CD4-positive, alpha-beta T cell treated with Interleukin-12 subunit alpha and Interleukin-12 subunit beta, for 1 hour (primary cell): ENCODE measurements around the gene RHNO1.
A peak's percentile ranks its signal among the peaks of the same experiment; 100 is the strongest.

Experiments used
- DNase-seq: peaks from one replicate; pipeline ENCODE4 v3.0.0-alpha.2; 2020

Gene RHNO1

DNA sequence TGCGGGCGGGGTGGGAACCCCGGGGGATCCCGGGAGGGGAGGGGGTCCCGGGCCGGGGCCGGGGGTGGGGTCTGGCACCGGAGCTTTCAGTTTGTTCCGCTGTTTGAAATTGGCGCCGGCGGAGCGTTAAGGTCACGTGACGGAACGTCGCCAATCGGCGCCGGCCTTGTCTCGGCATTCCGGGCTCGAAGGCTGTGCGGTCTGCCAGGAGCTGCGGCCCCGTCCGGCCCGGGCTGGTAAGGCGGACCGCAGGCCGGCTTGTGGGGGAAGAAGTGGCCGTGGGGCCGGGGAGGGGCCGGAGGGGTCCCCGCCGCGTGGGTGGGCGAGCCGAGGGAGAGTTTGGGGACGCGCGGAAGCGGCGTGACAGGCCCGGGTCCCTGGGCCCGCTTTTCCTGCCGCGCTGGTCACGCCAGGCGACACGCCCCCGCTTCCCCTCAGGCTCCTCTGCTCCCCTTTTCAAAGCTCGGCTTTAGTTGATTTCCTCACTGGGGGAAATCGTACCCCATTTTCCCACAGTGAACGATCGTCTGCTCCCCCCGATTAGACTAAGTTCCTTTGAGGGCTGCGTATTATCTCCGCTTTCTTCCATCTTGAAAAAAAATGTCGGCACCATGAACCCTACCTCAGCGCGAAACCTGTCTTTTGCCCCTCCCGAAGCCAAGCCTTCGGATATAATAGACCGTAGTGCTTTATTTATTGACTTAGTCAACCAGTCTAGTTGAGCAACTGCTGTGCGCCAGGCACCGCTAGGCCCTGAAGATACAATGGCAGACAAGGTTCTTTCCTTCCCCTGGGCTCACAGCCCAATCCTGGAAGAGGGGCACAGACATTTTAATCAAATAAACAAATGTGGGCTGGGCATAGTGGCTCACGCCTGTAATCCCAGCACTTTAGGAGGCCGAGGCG lies at the start of gene RHNO1, which contains the start of gene FOXM1:
RHNO1 (plus strand) TSS at position 177 of the 906 bp plus-strand sequence. CDS start 8,144 bp downstream, outside the sequence.
FOXM1 (minus strand) TSS at position 128 of the 906 bp plus-strand sequence. CDS start 2,696 bp downstream, outside the sequence.
- DNase-seq = peak; percentile 89

DNA sequence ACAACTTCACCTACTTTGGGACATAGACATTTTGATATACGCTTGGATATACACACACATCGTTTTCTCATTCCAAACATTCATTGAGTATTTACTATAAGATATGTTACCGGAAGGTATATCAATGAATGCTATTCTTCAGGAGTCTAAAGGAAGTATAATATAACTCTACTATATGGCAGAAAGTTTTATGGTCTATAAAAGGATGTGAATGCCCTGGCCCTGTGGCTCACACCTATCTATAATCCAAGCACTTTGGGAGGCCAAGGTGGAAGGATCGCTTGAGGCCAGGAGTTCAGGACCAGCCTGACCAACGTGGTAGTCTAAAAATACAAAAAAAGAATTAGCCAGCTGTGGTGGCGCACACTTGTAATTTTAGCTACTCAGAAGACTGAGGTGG lies 47.7 kb upstream of the RHNO1 start:
- DNase-seq = no peak

GRCh38 chr12:2832550-2833127 lies 44.4 kb upstream of the RHNO1 start:
- no peak for DNase-seq

- DNase-seq = no peak
Measured at GRCh38 chr12:2833327-2833726, 43.7 kb upstream of the RHNO1 start.

DNA sequence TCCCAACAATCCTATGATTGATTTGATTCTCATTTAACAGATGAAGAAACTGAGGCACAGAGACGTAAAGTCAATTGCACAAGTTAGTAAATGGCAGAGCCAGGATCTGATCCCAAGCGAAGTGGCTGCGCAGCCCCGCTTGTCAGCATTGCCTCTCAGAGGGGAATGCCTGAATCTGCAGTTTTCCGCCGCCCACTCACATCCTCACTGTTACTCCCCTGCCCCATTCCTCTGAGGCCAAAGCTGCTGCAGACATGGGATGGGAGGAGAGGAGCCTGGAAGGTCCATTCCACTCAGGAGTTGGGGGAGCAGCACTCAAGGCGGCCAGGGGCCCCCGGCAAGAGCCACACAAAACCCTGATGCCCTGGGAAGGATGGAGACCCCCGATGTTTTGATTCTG lies 43.2 kb upstream of the RHNO1 start:
- DNase-seq = no peak

GRCh38 chr12:2834581-2835491 lies 42.2 kb upstream of the RHNO1 start, which contains the start of gene NRIP2:
Gene NRIP2, minus strand, starts transcription at chr12:2835035. Its CDS starts 52 bp downstream, at chr12:2834983.
- no peak for DNase-seq

DNA sequence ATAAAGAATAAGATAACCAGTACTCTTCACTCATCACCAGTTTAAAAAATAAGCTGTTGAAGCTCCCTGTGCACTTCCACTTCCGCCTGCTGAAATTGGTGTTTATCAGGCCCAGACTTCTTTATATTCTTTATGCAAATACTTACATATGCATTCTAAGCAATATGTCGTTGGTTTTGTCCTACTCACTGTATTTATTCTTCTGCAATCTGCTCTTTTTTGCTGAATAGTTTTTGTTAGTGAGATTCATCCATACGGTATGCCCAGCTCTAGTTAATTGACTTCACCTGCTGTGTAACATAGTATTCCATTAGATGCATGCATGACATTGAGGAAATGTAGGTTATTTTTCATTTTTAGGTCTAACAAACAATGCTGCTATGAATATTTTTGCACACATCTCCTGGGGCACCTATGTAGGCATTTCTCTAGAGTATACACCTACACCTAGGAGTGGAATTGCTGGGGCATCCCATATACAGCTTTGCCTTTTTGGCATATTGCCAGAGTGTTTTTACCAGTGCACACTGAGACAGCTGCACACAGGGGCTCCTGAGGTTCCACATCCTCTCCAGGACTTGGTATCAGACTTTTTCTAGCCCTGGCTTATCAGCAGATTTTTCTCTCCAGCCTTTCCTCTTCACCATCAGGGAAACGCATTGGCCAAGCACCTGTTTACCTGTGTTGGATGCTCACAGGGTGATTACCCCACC lies 41.2 kb upstream of the RHNO1 start:
- DNase-seq = no peak

DNA sequence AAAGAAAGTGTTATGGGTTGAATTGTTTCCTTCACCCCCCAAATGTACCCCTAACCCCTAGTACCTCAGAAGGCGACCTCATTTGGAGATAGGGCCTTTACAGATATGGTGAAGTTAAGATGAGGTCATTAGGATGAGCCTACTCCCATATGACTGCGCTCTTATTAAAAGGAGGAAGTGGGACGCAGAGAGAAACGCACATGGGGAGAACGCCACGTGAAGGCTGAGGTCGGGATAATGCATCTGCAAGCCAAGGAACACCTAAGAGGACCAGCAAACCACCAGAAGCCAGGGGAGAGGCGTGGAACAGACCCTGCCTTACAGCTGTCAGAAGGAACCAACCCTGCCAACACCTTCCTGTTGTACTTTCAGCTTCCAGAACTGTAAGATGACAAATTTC lies 40.4 kb upstream of the RHNO1 start:
- DNase-seq = no peak

GRCh38 chr12:2841056-2841650 lies 35.9 kb upstream of the RHNO1 start:
- DNase-seq = no peak

DNA sequence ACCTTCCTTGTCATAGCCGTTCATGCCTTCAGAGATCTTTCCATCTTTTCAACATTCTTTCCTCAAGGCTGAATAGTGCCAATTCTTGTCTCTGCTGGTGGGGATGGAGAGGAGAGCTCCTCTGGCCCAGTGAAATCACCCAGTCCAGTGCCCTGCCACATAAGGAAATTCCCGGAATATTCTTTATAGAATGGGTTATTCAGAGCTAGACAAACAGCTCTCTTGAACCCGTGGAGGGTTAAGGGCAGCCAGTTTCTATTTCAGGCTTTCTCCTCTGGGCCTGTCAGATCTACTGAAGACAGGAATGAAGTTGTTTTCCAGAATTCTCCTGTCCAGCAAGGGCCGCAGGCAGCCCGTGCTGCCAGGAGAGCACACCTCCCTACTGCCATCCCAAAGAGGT lies 34.1 kb upstream of the RHNO1 start:
- DNase-seq = no peak

DNA sequence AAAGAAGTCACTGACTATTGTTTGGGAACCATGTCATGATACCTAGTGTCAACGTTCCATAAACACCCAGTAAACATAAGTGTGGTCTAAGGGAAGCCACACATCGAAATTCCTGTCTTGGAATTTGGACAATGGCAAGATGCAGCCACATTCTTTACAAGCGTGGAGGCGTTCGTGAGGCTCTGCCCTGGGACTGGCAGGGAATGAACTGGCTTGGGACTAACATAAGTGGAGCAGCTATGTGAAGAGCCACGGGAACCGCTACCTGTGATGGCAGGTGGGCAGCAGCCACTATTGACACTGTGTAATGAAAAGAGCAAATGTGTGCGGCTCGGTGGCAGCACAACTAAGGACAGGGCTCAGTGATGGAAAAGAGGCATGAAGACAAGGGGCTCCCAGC lies 32.2 kb upstream of the RHNO1 start:
- no peak for DNase-seq

DNA sequence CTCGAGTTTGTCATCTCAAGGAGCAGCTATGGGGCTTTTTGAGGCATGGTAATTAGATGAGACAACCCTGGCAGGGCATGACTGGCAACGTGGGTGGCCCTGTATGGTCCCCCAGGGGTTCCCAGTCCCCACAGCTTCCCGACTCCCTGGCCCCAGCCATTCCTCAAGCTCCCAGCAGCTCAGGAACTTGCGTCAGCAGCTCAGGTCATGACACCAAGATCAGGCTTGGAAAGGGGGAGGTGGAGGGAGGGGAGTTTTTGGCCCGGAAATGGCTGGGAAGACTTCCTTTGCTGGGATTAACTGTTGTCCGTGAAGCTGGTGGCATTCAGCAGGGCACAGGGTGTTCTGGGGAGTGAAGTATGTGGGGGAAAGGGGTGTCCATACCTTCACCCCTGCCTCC lies 31.7 kb upstream of the RHNO1 start:
- no peak for DNase-seq

DNA sequence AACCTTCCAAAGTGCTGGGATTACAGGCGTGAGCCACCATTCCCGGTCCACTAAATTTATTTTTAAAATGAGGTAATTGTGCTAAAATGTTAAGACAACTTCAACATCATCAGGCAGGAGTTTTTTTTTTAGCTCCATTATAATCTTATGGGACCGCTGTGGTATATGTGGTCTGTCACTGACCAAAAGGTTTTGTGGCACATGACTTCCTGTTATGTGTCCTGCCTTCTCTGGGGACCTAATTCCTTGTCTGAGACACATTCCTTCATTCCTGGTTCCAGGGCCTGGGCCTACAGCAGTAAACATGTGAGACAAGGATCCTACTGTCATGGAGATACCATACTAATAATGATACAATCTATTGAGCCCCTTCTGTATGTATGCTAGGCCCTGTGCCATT lies 25.1 kb upstream of the RHNO1 start:
- no peak for DNase-seq

- peak; percentile 30 for DNase-seq
Measured at GRCh38 chr12:2853626-2854025, 23.4 kb upstream of the RHNO1 start.

- no peak for DNase-seq
Measured at GRCh38 chr12:2854669-2855453, 22.2 kb upstream of the RHNO1 start.

GRCh38 chr12:2855546-2855945 lies 21.5 kb upstream of the RHNO1 start:
- no peak for DNase-seq

GRCh38 chr12:2856051-2856450 lies 21.0 kb upstream of the RHNO1 start:
- no peak for DNase-seq

DNA sequence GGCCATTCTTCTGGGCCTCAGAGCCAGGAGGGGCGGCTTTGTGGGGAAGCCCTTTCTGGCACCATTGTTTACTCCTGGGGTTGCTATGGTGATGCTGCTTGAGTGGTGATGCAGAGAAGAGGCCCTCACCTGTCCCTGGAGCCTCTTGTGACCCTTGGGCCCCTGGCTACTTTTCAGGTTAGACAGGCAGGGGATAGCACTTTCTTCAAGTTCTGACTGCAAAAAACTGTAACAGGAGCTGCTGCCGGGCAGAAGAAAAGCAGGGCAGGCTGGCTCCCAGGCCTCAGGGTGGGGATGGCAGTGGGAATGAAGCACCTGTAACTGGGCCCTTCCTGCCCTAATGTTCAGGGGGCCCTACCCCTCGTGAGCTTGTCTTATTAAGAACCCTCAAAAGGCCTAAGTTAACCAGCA lies 20.0 kb upstream of the RHNO1 start, which contains the start of gene TEX52:
TEX52 (minus strand) TSS at position 19 of the 411 bp plus-strand sequence; CDS start at position 6, 13 bp downstream.
- DNase-seq = no peak

DNA sequence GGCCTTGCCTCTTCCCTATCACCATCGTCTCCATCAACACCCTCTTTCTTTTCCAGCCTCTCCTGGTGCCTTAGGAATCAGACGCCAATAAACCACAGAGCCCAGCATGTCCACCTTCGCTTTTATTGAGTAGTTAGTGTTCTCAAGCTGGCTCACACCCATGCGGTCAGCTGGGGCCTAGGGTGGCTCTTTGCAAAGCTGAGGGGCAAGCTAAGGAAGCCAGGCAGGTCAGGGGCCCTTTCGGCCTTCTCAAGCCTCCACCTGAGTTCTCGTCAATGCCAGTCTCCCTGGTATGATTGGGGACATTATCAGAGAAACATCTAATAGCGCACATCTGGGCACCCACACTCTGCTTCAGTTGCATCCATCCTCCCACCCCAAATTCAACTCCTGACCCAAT lies 19.4 kb upstream of the RHNO1 start:
- no peak for DNase-seq

DNA sequence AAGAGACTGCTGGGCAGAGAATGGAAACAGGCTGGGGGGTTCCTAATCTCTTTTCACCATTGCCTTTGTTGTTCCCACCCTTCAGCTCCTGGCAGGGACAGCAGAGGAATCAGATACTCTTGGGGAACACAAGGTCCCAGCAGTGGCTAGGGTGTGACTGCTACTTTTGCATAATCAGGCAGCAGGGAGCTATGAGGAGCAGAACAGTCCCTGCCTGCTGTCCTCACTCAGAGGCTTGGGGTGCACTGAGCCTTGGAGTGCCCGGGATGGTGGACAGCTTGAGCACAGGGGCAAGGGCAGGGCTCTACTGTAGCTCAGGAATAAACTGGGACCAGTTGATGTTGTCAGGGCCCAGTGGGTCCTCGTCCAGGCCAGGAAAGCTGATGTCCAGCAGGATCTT lies 18.7 kb upstream of the RHNO1 start:
- DNase-seq = no peak

DNA sequence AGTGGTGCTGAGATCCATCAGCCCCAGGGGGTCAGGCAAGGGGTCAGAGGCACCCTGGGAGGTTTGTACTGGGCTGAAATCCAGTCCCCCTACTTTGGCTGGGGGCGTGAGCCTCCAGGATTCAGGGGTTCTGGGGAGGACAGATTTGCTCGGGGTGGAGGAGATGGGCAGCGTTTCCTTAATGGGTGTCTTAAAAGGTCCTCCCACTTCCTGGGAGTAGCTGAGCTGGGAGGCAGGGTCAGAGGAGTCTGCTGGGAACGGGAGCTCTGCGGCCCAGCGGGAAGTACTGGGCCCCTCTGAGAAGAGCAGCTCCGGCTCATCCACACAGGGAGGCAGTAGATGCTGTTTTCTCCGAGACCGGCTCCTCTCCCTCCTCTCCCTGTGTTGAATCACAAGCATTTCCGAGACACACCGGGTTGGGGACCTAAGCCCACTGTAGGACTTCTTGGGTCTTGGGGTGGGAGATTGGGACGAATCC lies 18.0 kb upstream of the RHNO1 start:
- no peak for DNase-seq
